GM21367 (cell line): ENCODE data around the gene RB1.
"Not testable (repeated sequence)": the region's sequence is repeated elsewhere in the genome, so short reads cannot be mapped to it uniquely, and the experiment has no call there.

Source experiments
- ATAC-seq: cut with Tn5 transposase; IDR thresholded peaks from one replicate; pipeline ENCODE4 v1.9.1; 2021; ENCODE audit not compliant: unreplicated experiment

The RB1 gene

GRCh38 chr13:48297131-48297786 is 6.3 kb upstream of the RB1 start:
- no peak for ATAC-seq

- no peak for ATAC-seq
These were observed 4.0 kb upstream of the RB1 start for GRCh38 chr13:48299591-48299990.

DNA sequence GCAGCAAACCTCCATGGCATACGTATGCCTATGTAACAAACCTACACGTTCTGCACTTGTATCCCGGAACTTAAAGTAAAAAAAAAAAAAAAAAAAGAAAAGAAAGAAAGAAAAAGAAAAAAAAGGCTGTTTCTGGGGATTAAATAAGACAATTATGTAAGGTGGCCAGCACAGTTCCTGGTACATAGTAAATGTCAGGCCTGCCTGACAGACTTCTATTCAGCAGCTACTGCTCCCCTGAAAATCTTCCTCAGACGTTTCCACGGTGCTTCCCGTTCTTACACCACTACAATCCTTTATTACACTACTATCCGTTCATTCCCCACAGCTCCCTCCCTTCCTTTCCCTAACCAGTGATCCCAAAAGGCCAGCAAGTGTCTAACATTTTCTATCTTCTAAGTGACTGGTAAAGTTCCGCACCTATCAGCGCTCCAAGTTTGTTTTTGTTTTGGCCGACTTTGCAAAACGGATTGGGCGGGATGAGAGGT is 636 bp upstream of the RB1 start:
- ATAC-seq: no peak

DNA sequence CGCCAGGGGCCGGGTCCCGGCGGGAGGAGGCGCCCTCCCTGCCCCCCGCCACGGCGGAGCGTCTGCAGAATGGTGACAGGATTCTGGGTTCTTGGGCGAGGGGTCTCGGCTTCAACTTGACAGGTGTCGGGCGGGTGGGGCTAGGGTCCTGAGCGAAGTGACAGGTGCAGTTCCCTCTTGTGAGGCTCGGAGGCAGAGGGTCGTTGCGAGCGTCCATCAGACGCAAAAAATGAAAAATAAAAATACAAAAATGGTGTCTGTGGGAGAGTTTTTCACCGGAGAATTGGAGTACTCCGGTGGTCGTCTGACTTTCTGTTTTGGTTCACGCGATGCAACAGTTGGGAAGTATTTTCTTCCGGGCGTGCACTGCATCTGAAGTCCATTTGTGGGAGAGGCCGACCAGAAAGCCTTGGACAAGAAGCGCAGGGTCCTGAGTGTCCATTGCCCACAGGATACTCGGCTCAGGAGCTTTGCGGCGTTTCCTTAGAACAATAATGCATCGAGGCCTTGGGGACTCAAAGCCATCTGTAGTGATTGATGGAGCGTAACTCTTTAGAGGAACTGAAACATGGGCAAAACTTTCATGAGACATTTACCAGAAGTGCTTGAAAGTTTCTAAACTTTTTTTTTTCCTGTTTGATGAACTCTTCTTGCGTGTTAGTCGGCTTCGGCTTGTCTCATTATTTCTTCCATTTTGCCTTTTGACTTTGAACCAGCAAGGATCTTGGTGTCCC is 759 bp downstream of the RB1 start:
- ATAC-seq: peak; percentile 66

- no peak for ATAC-seq
These were observed 7.7 kb downstream of the RB1 start for GRCh38 chr13:48311223-48311622.

DNA sequence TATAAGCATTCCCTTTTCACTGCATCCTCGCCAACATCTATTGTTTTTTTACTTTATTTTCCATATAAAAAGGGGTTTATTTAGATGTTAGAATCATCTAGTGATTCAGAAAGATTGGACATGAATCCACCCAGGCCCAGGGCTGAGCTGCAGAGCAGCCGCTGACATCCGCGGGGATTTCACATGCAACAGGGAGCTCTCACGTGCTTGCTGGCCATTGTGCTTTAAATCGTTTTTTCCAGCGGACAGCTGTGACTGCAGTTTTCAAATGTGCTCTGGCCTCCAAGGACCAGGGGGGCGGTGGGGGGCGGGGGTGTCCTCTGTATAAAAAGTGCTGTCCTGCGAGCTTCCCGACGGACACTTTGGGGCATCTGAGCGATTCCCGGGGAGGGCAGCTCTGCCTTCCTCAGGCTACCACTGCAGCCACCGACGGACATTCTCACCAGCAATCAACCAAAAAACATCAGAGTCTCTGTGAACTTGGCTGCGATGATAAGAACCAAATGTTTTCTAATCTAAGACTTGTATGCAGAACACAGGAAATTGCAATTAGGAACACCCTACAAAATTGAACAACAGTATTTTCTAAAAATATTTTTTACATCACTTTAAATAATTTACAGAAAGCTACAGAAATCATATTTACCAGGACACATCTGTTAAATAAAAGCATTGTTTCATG is 12.6 kb downstream of the RB1 start:
- no peak for ATAC-seq

DNA sequence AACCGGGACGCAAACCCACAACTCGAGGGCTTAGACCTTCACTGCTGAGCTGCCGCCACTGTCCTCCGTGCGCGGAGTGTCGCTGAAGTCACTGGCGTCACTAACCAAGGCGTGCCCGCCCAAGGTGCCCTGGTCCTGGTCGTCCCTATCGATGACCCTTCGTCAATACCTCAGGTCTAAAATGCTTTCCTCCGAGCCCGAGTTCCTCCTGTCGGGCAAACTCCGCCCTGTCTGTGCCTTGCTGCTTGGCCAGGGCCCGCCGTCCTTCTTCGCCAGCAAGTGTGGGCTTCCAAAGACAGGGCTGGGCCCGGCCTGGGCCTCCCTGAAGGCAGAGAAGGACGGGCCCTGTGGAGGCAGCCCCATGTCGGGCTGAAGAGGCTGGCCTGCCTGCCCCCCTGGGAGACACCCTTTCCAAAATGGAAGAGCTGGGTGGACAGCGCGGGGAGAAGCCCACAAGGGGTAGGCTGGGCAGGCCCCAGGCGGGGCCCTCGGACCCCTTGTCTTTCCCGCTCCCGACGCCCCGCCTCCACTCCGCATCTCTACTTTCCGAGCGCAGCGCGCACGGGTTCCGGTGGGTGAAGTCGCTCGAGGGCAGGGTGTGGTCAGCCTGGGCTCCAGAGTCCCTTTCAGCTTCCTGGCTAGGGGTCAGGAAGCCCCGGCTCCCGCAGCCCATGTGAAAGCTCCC is 13.4 kb downstream of the RB1 start:
- no peak for ATAC-seq

- no peak for ATAC-seq
These were observed 14.2 kb downstream of the RB1 start for GRCh38 chr13:48317511-48318376.

GRCh38 chr13:48318377-48318811 is 14.8 kb downstream of the RB1 start:
- ATAC-seq: no peak

DNA sequence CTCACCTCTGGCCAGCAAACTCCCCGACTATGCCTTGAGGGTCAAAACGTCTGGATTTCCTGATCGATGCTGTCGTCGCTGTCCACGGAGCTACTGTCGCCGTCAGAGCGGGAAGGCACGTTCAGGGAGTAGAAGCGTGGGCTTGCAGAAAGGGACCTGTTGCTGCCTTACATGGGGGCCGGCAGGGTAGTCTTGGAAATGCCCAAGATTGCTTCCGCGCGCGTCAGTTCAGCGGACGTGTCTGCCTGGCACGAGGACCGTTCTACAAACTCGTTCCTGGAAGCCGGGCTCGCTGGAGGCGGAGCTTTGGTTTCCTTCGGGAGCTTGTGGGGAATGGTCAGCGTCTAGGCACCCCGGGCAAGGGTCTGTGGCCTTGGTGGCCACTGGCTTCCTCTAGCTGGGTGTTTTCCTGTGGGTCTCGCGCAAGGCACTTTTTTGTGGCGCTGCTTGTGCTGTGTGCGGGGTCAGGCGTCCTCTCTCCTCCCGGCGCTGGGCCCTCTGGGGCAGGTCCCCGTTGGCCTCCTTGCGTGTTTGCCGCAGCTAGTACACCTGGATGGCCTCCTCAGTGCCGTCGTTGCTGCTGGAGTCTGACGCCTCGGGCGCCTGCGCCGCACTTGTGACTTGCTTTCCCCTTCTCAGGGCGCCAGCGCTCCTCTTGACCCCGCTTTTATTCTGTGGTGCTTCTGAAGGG is 15.4 kb downstream of the RB1 start:
- ATAC-seq: no peak

DNA sequence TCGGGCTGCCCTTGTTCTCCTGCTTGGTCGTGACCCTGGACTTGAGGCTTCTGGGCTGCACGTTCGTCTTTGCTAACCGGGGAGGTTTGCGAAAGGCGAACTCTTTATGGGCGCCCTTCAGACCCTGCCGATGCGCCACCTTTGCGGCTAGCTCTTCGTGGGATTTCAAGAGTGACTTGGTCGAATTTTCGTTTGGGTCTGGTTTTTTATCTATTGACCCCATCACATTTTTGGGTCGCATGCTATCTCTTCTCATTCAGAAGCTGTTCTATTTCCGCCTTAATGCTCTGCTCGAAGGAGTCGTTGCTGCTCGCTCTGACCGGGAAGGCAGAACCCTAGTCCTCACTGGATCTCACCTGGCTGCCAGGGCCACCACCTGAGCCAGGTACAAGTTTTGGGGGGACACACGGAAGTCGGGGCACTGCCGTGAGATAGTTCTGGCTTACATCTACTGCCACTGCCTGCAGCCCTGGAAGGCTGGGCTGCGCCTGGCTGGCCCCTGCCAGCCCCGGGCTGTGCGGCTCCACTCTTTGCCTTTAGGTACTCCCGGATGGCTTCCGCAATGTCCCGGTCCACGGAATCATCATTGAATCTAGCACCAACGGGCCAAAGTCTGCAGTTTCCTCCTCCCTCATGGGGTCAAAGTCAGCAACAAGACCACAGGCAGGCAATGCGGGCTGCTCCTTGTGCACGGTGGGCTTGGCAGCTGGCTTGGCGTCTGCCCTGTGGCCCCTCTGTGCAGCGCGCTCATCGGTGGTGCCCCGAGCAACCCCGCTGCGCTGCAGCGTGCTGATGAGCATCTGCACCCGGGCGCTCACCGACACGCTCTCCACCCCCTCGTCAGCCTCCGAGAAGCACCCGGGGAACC is 16.2 kb downstream of the RB1 start:
- ATAC-seq: no peak

DNA sequence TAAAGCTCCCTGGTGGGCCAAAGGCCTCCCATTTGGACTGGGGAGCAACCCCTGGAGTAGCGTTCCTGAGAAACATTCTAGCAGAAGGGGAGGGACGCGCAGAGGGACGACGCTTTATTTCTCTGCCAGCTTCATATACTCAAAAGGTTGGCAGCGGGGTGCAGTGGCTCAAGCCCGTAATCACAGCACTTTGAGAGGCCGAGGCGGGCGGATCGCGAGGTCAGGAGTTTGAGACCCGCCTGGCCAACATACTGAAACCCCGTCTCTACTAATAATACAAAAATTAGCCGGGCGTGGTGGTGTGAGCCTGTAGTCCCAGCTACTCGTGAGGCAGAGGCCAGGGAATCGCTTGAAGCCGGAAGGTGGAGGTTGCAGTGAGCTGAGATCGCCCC is 16.8 kb downstream of the RB1 start:
- ATAC-seq: no peak

GRCh38 chr13:48320891-48321510 is 17.4 kb downstream of the RB1 start:
- no peak for ATAC-seq

- no peak for ATAC-seq
These were observed 18.7 kb downstream of the RB1 start for GRCh38 chr13:48322294-48322693.

GRCh38 chr13:48333976-48334375 is 30.4 kb downstream of the RB1 start:
- ATAC-seq: no peak

DNA sequence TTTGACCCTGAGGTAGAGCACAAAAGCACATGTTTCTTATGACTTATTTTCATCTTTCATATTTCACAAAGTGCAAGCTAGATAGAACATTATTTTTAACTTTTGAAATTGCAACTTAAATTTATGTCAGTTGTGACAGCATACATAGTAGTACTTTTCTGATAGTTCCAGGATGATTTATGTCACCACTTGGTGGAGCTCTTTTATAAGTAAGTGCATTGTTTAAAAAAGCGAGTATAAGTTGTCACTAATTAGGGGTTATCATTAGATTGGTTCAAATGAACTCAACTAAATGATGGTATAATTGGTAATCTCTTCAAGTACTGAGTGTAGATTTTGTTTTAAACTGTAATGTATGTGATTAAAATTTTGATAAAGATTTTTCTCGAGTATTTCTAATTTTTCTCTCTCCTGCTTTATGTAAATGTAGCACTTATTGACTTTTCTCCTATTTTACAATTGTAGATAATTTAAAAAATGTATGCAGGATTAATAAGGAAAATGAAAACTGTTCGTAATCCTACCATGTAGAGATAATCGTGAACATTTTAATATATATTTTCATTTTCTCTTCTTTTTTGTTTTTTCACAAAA is 31.1 kb downstream of the RB1 start:
- ATAC-seq: no peak

- ATAC-seq: not testable (repeated sequence)
These were observed 35.6 kb downstream of the RB1 start for GRCh38 chr13:48339198-48339597.

- no peak for ATAC-seq
These were observed 40.7 kb downstream of the RB1 start for GRCh38 chr13:48344264-48344663.
